ENCODE data around the gene BTBD10. TPM values are rescaled to one million over a fixed set of nuclear protein-coding genes. Genes with fewer than 3 reads are reported as not detected.

Gene BTBD10
- total RNA-seq, 1 experiment from 2014 or later, result 18.4 TPM

DNA sequence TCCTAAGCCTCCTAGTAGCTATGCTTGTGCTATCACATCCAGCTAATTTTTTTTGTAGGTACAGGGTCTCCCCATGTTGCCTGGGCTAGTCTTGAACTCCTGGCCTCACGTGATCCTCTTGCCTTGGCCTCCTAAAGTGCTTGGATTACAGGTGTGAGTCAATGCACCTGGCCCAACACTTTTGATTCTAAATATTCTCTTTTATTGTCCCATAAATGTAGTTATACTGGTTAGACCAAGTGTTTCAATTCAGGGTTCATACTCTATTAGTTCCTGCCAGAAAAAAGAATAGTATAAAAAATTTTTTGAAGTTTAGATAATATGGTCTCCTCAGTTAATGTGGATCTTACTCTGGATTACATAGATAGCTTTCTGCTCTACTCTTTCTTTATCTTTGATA, 39.5 kb upstream of the BTBD10 start:
- Histone ChIP-seq H3K4me1 (ENCODE audit: insufficient read depth, low read length, poor library complexity, severe bottlenecking) (no peaks in the 10 kb centered on the region), H3K9me3 (ENCODE audit: low read depth, low read length, poor library complexity, severe bottlenecking) (no peaks in the 10 kb centered on the region), H3K27ac (ENCODE audit: low read depth, low read length, poor library complexity, severe bottlenecking) (no peak overlapping the region), H3K27me3 (replicated peaks; ENCODE audit: insufficient read depth, low read depth, low read length, poor library complexity) (peaks cover 2% of the 10 kb centered on the region), H3K36me3 (ENCODE audit: insufficient read depth, low read length, poor library complexity, severe bottlenecking) (no peaks in the 10 kb centered on the region), H3K4me3 (ENCODE audit: low read depth, low read length, poor library complexity, severe bottlenecking) (no peak overlapping the region)
- DNase-seq (ENCODE audit: low spot score), result no peak
- CTCF ChIA-PET, result no interaction called here
- BruUV-seq (replicated peaks), result no TSS peak
- intact Hi-C loops (cut with micrococcal nuclease; ENCODE audit: unreplicated experiment), result no loop called here
- no peak for TF ChIP-seq EZH2 (IDR thresholded peaks at IDR 0.05; ENCODE audit: borderline replicate concordance, low read depth, low read length, poor library complexity, severe bottlenecking)
- POLR2A ChIA-PET (ENCODE audit: low non-redundant PET), result no interaction called here

GRCh38 chr11:13495929-13496328, 32.9 kb upstream of the BTBD10 start, which contains the start of gene PTH:
TSS of gene PTH (minus strand) at chr11:13495997. CDS start at chr11:13492855, 3,142 bp downstream.
- Histone ChIP-seq H3K27ac (ENCODE audit: low read depth, low read length, poor library complexity, severe bottlenecking) (no peak within 1 kb of the TSS), H3K36me3 (ENCODE audit: insufficient read depth, low read length, poor library complexity, severe bottlenecking) (no peaks in the 10 kb centered on the region), H3K4me1 (ENCODE audit: insufficient read depth, low read length, poor library complexity, severe bottlenecking) (no peaks in the 10 kb centered on the region), H3K9me3 (ENCODE audit: low read depth, low read length, poor library complexity, severe bottlenecking) (no peaks in the 10 kb centered on the region), H3K4me3 (ENCODE audit: low read depth, low read length, poor library complexity, severe bottlenecking) (no peak within 1 kb of the TSS), H3K27me3 (replicated peaks; ENCODE audit: insufficient read depth, low read depth, low read length, poor library complexity) (peaks cover 19% of the 10 kb centered on the region)
- DNase-seq (ENCODE audit: low spot score), result no peak
- ChIA-PET CTCF (no interaction called here), POLR2A (ENCODE audit: low non-redundant PET) (no interaction called here)
- TF ChIP-seq CTCF (conservative IDR thresholded peaks at IDR 0.05; ENCODE audit: low read depth, low read length) (no peak), EZH2 (IDR thresholded peaks at IDR 0.05; ENCODE audit: borderline replicate concordance, low read depth, low read length, poor library complexity, severe bottlenecking) (no peak)
- intact Hi-C loops (cut with micrococcal nuclease; ENCODE audit: unreplicated experiment), result no loop called here
- BruUV-seq (replicated peaks), result no TSS peak

GRCh38 chr11:13494051-13494450, 31.0 kb upstream of the BTBD10 start:
- peaks cover 19% of the 10 kb centered on the region for H3K27me3 ChIP-seq (replicated peaks; ENCODE audit: insufficient read depth, low read depth, low read length, poor library complexity)
- intact Hi-C loops (cut with micrococcal nuclease; ENCODE audit: unreplicated experiment), result no loop called here
- no peak overlapping the region for H3K27ac ChIP-seq (ENCODE audit: low read depth, low read length, poor library complexity, severe bottlenecking)
- ChIA-PET POLR2A (ENCODE audit: low non-redundant PET) (no interaction called here), CTCF (no interaction called here)
- H3K36me3 ChIP-seq (ENCODE audit: insufficient read depth, low read length, poor library complexity, severe bottlenecking), result no peaks in the 10 kb centered on the region
- DNase-seq (ENCODE audit: low spot score), result no peak
- H3K4me3 ChIP-seq (ENCODE audit: low read depth, low read length, poor library complexity, severe bottlenecking), result no peak overlapping the region
- H3K4me1 ChIP-seq (ENCODE audit: insufficient read depth, low read length, poor library complexity, severe bottlenecking), result no peaks in the 10 kb centered on the region
- no TSS peak for BruUV-seq (replicated peaks)
- no peak for TF ChIP-seq CTCF (conservative IDR thresholded peaks at IDR 0.05; ENCODE audit: low read depth, low read length)
- TF ChIP-seq EZH2 (IDR thresholded peaks at IDR 0.05; ENCODE audit: borderline replicate concordance, low read depth, low read length, poor library complexity, severe bottlenecking), result no peak
- no peaks in the 10 kb centered on the region for H3K9me3 ChIP-seq (ENCODE audit: low read depth, low read length, poor library complexity, severe bottlenecking)

- Histone ChIP-seq H3K27me3 (replicated peaks; ENCODE audit: insufficient read depth, low read depth, low read length, poor library complexity) (no peaks in the 10 kb centered on the region), H3K4me3 (ENCODE audit: low read depth, low read length, poor library complexity, severe bottlenecking) (no peak overlapping the region), H3K36me3 (ENCODE audit: insufficient read depth, low read length, poor library complexity, severe bottlenecking) (no peaks in the 10 kb centered on the region), H3K27ac (ENCODE audit: low read depth, low read length, poor library complexity, severe bottlenecking) (no peak overlapping the region), H3K9me3 (ENCODE audit: low read depth, low read length, poor library complexity, severe bottlenecking) (no peaks in the 10 kb centered on the region), H3K4me1 (ENCODE audit: insufficient read depth, low read length, poor library complexity, severe bottlenecking) (no peaks in the 10 kb centered on the region)
- TF ChIP-seq EZH2 (IDR thresholded peaks at IDR 0.05; ENCODE audit: borderline replicate concordance, low read depth, low read length, poor library complexity, severe bottlenecking), result no peak
- peak; percentile 44; the same call in 1 of the 2 replicates for TF ChIP-seq CTCF (conservative IDR thresholded peaks at IDR 0.05; ENCODE audit: low read depth, low read length)
- ChIA-PET POLR2A (ENCODE audit: low non-redundant PET) (no interaction called here), CTCF (interaction anchor here (0.6 kb wide), 1 partner anchor 230 kb away, joined by 6 read pairs; no protein-coding TSS in a partner anchor)
- BruUV-seq (replicated peaks), result no TSS peak
- DNase-seq (ENCODE audit: low spot score), result no peak
- intact Hi-C loops (cut with micrococcal nuclease; ENCODE audit: unreplicated experiment), result no loop called here
Measured at GRCh38 chr11:13487661-13488030, 24.6 kb upstream of the BTBD10 start.

Data from A673 (cell line).